C4-2B (cell line): ENCODE measurements around the gene PPP1R1C.

ENCODE experiments used
- ZFX ChIP-seq: fragments of 450-650 bp; IDR thresholded peaks from 2 replicates; pipeline ENCODE4 v1.6.1; 2017
- TF ChIP-seq, protein P1 (sequence below): fragments of 450-650 bp; conservative IDR thresholded peaks from 2 replicates; pipeline ENCODE4 v1.5.1; 2017; ENCODE audit warnings: mild to moderate bottlenecking

DNA sequence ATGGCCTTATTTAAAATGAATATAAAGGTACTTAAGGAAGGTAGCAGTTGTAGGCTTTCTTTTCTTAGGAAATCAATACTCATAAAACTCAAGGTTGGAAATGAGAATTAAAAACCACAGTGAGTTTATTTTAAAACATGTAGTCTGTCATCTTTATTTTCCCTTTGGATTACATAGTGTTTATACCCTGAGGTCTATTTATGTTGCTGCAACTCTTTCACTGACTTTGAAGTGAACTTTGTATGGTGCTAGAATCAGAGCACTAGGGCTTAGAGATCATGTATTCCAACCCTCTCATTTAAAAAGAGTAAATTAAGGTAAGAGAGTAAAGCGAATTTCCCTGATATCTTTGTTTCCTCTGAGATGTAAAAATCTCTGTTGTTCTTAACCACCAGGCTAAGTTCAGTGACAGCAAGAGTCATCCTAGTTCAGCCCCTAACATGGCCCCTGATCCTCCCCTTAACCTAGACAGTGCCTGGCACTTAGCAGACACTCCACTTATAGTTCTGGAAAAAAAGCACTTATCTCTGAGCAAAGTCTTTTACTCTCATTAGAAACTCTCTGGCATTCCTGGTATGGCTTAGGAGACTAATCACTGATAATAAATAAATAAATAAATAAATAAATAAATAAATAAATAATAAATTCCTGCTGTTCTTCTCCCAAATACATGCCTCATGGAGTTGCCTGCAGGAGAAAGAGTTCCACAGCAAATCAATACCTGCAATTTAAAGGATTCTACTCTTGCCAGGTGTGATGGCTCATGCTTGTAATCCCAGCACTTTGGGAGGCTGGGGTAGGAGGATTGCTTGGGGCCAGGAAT lies 33.0 kb upstream of the PPP1R1C start:
- TF ChIP-seq, protein P1, sequence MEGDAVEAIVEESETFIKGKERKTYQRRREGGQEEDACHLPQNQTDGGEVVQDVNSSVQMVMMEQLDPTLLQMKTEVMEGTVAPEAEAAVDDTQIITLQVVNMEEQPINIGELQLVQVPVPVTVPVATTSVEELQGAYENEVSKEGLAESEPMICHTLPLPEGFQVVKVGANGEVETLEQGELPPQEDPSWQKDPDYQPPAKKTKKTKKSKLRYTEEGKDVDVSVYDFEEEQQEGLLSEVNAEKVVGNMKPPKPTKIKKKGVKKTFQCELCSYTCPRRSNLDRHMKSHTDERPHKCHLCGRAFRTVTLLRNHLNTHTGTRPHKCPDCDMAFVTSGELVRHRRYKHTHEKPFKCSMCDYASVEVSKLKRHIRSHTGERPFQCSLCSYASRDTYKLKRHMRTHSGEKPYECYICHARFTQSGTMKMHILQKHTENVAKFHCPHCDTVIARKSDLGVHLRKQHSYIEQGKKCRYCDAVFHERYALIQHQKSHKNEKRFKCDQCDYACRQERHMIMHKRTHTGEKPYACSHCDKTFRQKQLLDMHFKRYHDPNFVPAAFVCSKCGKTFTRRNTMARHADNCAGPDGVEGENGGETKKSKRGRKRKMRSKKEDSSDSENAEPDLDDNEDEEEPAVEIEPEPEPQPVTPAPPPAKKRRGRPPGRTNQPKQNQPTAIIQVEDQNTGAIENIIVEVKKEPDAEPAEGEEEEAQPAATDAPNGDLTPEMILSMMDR = no peak
- TF ChIP-seq ZFX = no peak
